SKM-1 (cell line): ENCODE results near the gene OSBPL7.

Experiments used
- DNase-seq: peaks from one replicate; lab custom pipeline; 2025; ENCODE audit not compliant: unreplicated experiment; lab: John Stamatoyannopoulos, UW

The OSBPL7 gene

GRCh38 chr17:47829870-47830269 lies 8.3 kb upstream of the OSBPL7 start:
- DNase-seq, result no peak

- DNase-seq, result no peak
Observed at GRCh38 chr17:47823519-47823918, 1.9 kb upstream of the OSBPL7 start.

DNA sequence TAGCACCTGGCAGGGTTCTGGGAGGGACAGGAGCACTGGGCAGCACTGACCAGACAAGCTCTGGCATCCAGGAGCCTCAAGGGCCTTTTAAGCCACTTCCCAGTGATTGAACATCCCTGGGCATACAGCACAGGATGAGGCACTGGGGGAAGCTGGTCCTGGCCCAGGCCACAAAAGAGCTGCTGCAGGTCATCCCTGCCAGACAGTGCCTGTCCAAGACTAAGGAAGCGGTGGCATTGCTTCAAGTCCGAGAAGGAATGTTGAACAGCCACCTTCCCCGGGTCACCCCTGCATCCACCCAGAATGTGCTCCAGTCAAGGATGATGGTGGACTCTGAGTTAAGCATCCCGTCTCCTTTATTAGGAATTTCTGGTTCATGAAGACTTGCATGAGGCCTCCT lies 1.2 kb upstream of the OSBPL7 start:
- DNase-seq, result no peak

DNA sequence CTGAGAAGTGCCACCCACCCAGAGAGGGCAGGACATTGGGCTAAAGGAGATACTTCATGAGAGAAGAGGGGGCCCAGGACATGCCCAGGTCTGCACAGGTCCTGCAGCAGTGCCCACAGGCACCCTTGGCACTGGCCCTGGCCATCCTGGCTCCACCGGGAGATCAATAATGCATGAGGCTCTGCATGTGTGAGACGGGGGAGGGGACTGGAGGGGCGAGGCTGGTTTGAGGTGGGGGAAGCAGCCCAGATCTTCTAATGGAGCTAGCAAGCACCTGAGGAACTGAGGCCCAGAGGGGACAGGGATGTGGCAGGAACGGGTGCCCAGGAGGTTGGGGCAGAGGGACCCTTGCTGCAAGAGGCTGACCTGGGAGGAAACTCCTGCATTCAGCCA lies 567 bp downstream of the OSBPL7 start:
- DNase-seq, result no peak

DNA sequence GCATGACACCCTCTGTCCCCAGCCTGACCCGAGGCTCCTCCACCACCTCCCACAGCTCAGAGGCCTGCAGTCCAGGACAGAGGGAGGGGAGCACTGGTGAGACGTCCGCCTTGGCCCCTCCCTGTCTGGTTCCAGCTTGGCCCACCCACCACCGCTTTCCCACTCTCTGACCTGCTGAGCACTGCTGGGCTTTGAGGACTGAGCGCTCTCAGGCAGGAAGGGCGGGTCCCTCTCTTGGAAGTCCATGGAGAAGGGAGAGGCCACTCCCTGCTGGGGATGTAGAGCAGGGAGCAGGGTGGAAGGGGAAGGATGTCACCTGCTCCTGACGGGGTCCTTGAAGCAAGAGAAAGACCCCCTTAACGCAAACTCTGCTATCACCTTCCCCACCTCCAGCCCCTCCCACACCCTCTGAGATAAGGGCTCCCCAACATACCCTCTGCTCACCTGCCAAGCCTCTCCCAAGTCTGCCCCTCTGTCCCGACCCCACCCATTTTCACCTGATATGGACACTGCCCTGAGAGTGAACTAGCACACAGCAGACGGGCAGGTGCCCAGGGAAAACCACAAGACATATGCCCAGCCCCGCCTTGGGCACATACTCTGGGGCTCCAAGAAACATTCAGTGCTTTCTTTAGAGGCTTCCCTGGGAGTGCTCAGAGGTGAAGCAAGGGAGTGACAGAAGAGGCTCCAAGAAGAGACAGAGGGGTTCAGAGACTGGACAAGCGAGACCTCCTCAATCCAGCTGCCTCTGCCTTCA lies 1.4 kb downstream of the OSBPL7 start:
- no peak for DNase-seq

- DNase-seq, result no peak
Observed at GRCh38 chr17:47819475-47819874, 2.1 kb downstream of the OSBPL7 start.

DNA sequence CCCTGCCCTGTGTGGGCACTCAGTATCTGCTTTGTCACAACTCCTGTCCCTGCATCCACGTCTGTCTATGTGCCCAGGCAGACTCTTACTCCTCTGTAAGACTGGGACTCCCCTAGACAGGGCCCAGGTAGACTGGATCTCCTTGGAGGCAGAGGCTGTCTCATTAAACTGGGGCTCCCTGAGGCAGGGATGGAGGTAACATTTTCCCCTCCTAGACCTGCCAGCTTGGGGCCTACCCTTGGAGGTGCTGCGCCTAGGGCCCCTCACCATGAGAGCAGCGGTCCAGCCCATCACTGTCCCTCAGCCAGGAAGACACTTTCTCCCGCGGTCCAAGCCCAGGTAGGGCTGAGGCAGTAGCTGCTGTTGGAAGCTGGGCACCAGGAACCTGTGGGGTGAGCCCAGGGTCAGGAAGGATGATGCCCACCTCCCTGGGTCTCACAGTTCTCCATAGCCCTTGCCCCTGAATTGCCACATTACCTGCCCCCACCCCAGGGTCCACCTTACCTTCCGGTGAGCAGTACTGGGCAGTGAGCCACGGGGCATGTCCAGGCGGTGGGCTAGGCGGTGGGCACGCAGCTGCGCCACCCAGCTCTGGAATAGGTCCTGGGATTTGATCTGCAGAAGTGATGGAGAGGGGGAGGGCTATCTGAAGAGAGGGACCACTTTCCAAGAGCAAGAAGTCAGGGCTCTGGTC lies 3.4 kb downstream of the OSBPL7 start:
- no peak for DNase-seq

GRCh38 chr17:47816947-47817346 lies 4.6 kb downstream of the OSBPL7 start:
- no peak for DNase-seq

- DNase-seq, result no peak
Observed at GRCh38 chr17:47816111-47816735, 5.4 kb downstream of the OSBPL7 start.

DNA sequence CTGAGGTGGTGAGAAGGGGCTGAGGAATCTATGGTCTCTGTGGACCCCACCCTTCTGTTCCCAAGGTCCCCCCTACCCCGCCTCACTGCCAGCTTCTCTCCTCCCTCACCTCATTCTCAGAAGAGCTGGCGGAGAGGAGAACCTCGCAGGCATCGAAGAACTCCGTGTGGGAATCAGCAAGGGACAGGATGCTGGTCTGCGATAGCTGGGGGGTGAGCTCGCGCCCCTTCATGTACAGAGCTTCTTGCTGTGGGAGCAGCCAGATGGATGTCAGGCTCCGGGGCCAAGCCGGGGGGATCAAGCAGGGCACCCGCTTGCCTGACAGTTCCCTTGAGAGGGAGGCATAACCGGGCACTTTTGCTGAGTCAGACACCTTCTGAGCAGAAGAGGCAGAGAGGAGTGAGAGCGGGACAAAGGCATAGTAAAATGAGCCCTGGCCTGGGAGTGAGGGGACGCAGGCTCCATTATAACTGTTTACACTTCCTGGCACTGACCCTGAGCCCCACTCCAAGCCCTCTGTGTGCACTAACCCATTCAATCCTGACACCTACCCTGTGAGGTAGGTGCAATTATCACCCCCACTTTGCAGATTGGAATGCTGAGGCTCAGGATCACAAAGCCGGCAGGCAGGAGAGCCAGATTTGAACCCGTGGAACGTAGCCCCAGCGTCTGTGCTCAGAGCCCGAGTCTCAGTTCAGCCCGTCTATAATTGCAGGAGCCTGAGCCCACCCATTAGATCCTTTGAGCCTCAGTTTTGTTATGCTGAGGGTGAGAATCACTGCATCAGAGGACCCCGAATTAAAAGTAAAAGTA lies 6.3 kb downstream of the OSBPL7 start:
- DNase-seq, result no peak

DNA sequence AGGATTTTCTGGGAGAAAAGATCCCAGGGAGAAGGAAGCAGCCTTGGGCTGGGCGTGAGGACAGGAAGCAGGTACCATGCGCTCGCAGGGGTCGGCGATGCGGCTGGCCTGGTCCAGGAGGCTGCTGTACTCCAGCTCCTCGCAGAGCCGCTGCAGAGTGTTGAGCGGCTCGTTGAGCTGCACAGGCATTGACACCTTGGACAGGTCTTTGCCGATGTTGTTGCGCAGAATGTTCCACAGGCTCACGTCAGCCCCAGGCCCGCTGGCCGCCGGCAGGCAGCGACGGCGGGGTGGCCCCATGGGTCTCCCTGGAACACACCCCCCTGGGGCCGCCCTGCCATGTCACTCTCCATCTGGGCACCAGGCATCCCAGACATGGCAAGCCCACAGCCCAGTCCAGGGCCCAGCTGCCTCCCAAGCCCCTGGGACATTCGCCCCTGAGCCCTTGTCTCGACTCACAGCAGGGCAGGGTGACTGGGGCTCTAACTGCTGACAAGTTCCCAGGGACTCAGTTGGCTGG lies 8.0 kb downstream of the OSBPL7 start:
- DNase-seq, result no peak

DNA sequence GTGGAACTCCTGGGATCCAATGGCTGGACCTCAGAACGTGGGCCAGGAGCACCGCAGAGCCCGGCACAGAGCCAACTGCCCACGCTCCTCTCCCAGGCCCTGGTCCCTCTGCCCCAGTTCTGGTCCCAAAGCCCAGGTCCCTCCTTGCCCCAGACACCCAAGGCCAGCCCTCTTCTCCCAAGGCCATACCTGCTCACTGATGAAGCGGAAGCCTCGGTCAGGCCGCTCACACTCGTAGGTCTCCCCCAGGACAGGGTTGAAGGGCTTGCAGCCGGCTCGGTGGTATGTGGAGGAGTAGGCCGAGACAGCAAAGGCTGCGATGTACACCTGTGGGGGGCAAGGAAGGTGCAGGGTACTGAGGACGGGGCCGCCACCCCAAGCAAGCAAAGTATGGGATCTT lies 8.5 kb downstream of the OSBPL7 start:
- DNase-seq, result no peak

DNA sequence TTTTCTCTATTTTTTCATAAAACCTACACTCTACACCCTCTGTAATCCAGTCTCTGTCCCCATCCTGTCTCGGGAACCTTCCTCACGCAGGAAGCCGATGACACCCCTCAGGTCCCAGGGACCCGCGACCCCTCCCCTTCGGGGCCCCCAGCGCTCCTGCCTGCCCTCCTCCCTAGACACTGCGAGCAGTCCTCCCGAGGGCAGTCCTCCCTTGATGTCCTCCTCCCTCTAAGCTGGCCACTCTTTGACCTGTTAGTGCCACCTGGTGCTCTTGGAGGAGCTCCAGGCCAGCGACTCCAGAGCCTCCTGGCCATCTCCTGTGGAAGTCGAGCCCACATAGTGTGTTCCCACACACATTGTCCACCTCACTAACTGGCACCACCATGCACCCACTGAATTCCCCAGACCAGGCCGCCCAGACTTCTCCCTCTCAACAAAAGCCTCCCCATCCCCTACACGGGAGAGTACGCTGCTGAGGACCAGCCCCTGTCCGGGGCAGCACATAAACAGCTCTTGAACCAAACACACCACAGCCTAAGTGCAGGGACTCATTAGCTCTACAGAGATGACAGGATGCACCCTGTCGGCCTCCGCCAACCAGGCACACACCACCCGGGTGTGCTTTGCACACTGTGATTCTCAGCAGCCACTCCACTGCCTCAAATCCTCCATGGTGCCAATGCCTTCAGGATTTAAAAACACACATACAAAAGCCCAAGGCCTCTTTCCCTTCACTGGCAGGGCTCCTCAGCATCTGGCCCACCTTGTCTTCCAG lies 9.3 kb downstream of the OSBPL7 start:
- no peak for DNase-seq

DNA sequence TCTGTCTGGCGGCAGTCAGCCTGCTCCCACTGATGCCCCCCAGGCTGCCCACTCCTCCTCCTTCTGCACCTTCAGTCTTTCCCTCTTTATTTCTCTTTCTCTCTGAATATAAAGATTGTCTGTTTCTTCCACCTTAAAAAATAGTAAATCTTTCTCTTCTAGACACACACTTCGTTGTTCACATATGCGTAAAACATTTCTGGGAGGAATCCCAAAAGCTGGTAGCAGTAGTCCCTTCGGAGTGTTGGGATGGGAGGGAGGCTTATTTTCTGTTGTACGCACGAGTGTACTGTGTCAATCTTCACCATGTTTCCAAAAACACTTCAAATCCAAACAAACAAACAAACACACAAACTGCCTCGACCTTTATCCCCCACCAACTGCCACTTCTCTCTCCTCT lies 9.9 kb downstream of the OSBPL7 start:
- DNase-seq, result no peak

DNA sequence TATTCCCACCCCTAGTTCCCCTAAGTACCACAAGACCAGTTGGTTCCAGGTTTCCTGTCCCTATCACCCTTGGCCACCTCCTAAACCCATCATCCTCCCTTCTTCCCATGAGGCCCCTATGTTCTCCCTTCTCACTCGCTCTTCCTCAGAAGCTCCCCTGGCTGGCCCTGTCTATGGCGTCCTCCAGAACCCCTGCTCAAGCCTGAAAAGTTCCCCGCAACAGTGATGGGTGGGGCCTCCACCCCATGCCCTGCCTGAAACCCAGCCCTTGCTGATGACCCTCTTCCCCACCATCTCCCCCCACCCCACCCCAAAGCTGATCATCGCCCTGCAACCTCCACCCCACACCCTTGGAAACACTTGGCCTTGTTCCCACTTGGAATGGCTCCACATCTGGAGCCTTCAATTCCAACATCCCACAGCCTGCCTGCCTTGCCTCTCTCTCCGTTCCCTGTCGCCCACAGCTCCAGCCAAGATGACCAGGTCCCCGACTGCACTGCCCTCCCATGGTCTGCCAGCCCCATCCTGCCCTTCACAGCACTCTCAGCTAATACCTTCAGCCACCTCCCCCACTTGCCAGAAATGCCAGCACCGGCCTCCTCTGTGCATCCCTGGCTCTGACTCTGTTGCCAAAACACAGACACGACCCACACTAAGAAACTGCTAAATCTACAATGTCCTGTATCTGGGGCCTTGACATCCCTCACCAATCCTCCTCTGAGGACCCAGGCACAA lies 10.5 kb downstream of the OSBPL7 start:
- DNase-seq, result no peak

- no peak for DNase-seq
Observed at GRCh38 chr17:47810200-47810821, 11.3 kb downstream of the OSBPL7 start.

DNA sequence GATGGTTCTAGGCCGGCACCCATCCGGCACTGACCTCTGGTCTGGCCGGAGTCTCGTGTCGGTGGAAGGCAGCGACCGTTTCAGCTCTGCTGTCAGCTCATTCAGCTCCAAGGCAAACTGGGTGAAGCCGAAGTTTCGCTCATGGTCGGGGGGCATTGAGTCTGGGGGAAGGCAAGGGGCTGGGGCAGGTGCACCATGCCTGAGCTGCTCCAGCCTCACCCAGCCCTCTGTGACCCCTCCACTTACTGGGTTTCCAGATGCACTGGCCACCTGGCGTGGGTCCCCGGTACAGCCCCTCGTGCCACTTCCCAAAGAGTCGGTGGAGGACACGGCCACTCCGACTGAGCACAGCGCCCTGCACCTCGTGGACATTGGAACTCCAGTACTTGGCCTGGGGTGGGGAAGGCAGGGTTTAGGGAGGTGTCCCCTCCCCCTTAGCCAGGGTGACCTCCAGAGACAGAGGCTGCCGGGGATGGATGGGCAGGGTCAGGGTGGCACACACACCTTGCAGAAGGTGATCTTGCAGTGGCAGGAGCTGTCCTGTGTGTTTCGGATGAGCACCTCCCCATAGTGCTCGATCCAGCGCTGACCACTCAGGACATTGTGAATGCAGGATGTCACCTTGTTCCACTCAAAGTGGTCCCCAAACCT lies 12.6 kb downstream of the OSBPL7 start:
- no peak for DNase-seq

GRCh38 chr17:47808036-47808829 lies 13.4 kb downstream of the OSBPL7 start:
- DNase-seq, result no peak
